ENCODE measurements around the gene SEC61A1.

DNA sequence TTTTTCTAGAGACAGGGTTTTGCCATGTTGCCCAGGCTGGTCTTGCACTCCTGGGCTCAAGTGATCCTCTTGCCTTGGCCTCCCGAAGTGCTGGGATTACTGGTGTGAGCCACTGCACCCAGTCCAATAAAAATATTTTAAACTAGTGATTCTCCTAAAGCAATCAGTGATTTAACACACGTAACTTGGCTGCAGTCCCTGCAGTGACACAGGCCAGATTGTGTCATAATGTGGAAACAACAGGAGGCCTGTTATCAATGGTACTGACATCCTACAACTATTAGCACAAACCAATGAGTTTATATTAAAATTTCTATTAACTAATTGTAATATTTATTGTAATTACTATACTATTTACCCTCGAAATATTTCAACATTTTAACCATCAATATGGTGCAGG lies 1.6 kb upstream of the SEC61A1 start:
- no peak for TF ChIP-seq CTCF (IDR thresholded peaks at IDR 0.05; ENCODE audit: low read depth, low read length)
- TF ChIP-seq EZH2phosphoT487 (IDR thresholded peaks at IDR 0.05; ENCODE audit: low read depth), result no peak

Measured in OCI-LY3 (cell line).